PC-3 (cell line): ENCODE data around the gene ECEL1.

ENCODE experiments used
- CTCF ChIP-seq: fragments of 300-600 bp; sonication (generic); conservative IDR thresholded peaks from 2 replicates; pipeline ENCODE4 v1.5.1; 2017; ENCODE audit warnings: antibody characterized with exemption, low read depth, mild to moderate bottlenecking, low read length
- EZH2phosphoT487 ChIP-seq: fragments of 300-600 bp; sonication (generic); IDR thresholded peaks from 2 replicates; pipeline ENCODE4 v1.6.1; 2018; ENCODE audit warnings: mild to moderate bottlenecking, antibody characterized with exemption, low read length, borderline replicate concordance

DNA sequence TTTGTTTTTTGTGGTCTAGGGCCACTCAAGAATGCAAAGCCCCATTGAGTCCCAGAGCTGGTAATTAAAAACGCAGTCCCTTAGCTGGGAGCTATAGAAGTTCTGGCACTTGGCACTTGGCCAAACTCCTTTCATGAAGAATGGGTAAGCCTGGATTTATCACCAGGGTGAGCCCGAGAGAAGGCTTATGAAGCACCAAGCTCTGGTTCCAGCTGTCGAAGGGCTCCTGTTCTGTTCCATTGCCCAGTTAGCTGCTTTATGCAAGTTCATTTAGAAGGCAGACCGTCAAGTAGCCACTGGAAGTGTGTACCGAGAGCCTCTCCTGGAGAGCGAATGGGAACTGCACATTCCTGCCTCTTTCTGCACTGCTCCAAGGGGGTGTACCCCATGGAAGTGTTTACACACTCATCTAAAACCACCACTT, 14.2 kb downstream of the ECEL1 start:
- no peak for TF ChIP-seq CTCF
- TF ChIP-seq EZH2phosphoT487 = no peak
